MM.1S (cell line): ENCODE results near the gene KRTAP4-3.
"Not testable (repeated sequence)": the region's sequence is repeated elsewhere in the genome, so short reads cannot be mapped to it uniquely, and the experiment has no call there.

Experiments used
- DNase-seq: peaks from one replicate; pipeline ENCODE4 v3.0.0-alpha.2; 2015
- H2AFZ ChIP-seq: fragments of 300-600 bp; sonication (generic); 2 replicates; pipeline ENCODE4 v1.6.0; 2016; ENCODE audit warnings: antibody characterized with exemption, low read length
- H3F3A ChIP-seq: fragments of 300-600 bp; sonication (generic); 2 replicates; pipeline ENCODE4 v1.6.1; 2016; ENCODE audit warnings: mild to moderate bottlenecking, antibody characterized with exemption, low read length, moderate library complexity, mixed read lengths; ENCODE audit not compliant: insufficient read depth
- H3K27ac ChIP-seq: fragments of 300-600 bp; sonication (generic); 2 replicates; pipeline ENCODE4 v1.5.1; 2016; ENCODE audit warnings: mild to moderate bottlenecking, low read length
- H3K27me3 ChIP-seq: fragments of 300-600 bp; sonication (generic); replicated peaks from 2 replicates; pipeline ENCODE4 v1.6.0; 2016; ENCODE audit warnings: low read length; ENCODE audit not compliant: insufficient read depth
- H3K36me3 ChIP-seq: fragments of 300-600 bp; sonication (generic); replicated peaks from 2 replicates; pipeline ENCODE4 v1.6.1; 2016; ENCODE audit warnings: mild to moderate bottlenecking, low read length, mixed read lengths; ENCODE audit not compliant: insufficient read depth
- H3K4me1 ChIP-seq: fragments of 300-600 bp; sonication (generic); 2 replicates; pipeline ENCODE4 v1.6.1; 2016; ENCODE audit warnings: low read length, mixed read lengths
- H3K4me2 ChIP-seq: fragments of 300-600 bp; sonication (generic); 2 replicates; pipeline ENCODE4 v1.6.0; 2016; ENCODE audit warnings: low read depth, low read length
- H3K4me3 ChIP-seq: fragments of 300-600 bp; sonication (generic); 2 replicates; pipeline ENCODE4 v1.5.1; 2016; ENCODE audit warnings: low read length, mixed read lengths
- H3K79me2 ChIP-seq: fragments of 300-600 bp; sonication (generic); 2 replicates; pipeline ENCODE4 v1.6.1; 2016; ENCODE audit warnings: mixed run types, low read length, mixed read lengths
- H3K9ac ChIP-seq: fragments of 300-600 bp; sonication (generic); 2 replicates; pipeline ENCODE4 v1.6.1; 2016; ENCODE audit warnings: low read length, mixed read lengths
- H3K9me2 ChIP-seq: fragments of 300-600 bp; sonication (generic); replicated peaks from 2 replicates; pipeline ENCODE4 v1.6.1; 2016; ENCODE audit warnings: mild to moderate bottlenecking, low read length, mixed read lengths; ENCODE audit not compliant: insufficient read depth
- H3K9me3 ChIP-seq: fragments of 300-600 bp; sonication (generic); replicated peaks from 2 replicates; pipeline ENCODE4 v1.6.1; 2016; ENCODE audit warnings: mild to moderate bottlenecking, low read length, mixed read lengths; ENCODE audit not compliant: insufficient read depth
- H4K20me1 ChIP-seq: fragments of 300-600 bp; sonication (generic); 2 replicates; pipeline ENCODE4 v1.6.1; 2016; ENCODE audit warnings: mild to moderate bottlenecking, low read length, moderate library complexity, mixed read lengths; ENCODE audit not compliant: insufficient read depth
- EZH2 ChIP-seq: fragments of 300-600 bp; sonication (generic); optimal IDR thresholded peaks from 2 replicates; pipeline ENCODE3; 2017; ENCODE audit warnings: low read depth, mild to moderate bottlenecking, antibody characterized with exemption, low read length, mixed read lengths
- EZH2phosphoT487 ChIP-seq: fragments of 300-600 bp; sonication (generic); IDR thresholded peaks from 2 replicates; pipeline ENCODE4 v1.6.1; 2018; ENCODE audit warnings: antibody characterized with exemption, low read length
- TF ChIP-seq, protein P1 (sequence below): fragments of 300-600 bp; sonication (generic); IDR thresholded peaks from 2 replicates; pipeline ENCODE4 v1.5.1; 2016; ENCODE audit warnings: antibody characterized with exemption, low read length, mixed read lengths

KRTAP4-3 gene

DNA sequence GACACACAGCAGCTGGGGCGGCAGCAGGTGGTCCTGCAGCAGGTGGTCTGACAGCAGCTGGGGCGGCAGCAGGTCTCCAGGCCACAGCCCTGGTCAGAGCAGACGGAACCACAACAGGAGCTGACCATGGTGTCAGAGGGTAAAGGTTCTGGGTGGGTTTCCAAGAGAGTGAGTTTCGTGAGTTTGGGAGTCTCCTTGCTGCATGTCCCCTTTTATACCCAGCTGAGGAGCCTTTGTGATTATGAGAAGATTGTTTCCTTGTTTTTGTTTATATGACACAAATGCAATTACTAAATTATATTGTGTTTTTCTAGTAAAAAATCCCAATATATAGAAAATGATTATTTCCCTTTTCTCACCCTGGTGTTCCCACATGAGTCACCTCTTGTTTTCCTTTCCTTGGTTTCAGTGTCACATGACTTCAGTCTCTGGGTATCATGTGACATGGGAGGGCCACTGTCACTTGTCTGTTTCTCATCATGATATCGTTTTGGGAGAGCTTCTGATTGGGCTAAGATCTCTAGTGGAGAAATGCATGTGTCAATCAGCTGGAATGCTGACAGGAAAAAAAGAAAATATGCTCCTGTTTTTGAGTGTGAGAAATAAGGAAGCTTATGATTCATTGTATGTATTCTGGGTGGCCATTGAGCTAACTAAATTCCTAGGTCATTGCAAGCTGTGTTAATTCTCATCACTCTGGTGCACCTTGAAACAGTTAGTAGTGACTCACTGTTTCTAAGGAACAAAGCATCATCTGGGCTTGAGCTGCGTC is 27.5 kb downstream of the KRTAP4-3 start, which contains the start of gene KRTAP4-6:
KRTAP4-6 (minus strand) TSS at position 185 of the 772 bp plus-strand sequence; CDS start at position 128, 57 bp downstream.
- Histone ChIP-seq H2AFZ (no peak within 1 kb of the TSS), H3K9me3 (no peaks in the 10 kb centered on the region), H3K4me2 (no peak within 1 kb of the TSS), H3K27ac (no peak within 1 kb of the TSS), H3K9me2 (no peaks in the 10 kb centered on the region), H3K79me2 (no peaks in the 10 kb centered on the region), H3K36me3 (no peaks in the 10 kb centered on the region), H3K9ac (no peak within 1 kb of the TSS), H3K4me3 (no peak within 1 kb of the TSS), H3F3A (no peaks in the 10 kb centered on the region), H4K20me1 (no peaks in the 10 kb centered on the region), H3K4me1 (no peaks in the 10 kb centered on the region), H3K27me3 (no peaks in the 10 kb centered on the region)
- no peak for DNase-seq
- no peak for TF ChIP-seq EZH2
- TF ChIP-seq EZH2phosphoT487: no peak

DNA sequence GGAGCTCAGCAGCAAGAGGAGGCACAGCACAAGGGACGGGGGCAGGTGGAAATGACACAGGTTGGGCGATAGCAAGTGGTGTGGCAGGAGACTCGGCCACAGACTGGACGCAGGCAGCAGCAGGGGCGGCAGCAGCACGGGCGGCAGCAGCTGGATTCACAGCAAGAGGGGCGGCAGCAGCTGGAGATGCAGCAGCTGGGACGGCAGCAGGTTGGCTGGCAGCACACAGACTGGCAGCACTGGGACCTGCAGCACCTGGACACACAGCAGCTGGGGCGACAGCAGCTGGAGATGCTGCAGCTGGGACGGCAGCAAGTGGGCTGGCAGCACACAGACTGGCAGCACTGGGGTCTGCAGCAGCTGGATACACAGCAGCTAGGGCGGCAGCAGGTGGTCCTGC is 28.2 kb downstream of the KRTAP4-3 start:
- not testable (repeated sequence) for H3K36me3 ChIP-seq, H3F3A ChIP-seq, H2AFZ ChIP-seq, H3K27ac ChIP-seq, H3K9me2 ChIP-seq, H4K20me1 ChIP-seq, H3K27me3 ChIP-seq, H3K79me2 ChIP-seq, H3K4me1 ChIP-seq, H3K9ac ChIP-seq, H3K4me2 ChIP-seq, H3K4me3 ChIP-seq, DNase-seq, H3K9me3 ChIP-seq

DNA sequence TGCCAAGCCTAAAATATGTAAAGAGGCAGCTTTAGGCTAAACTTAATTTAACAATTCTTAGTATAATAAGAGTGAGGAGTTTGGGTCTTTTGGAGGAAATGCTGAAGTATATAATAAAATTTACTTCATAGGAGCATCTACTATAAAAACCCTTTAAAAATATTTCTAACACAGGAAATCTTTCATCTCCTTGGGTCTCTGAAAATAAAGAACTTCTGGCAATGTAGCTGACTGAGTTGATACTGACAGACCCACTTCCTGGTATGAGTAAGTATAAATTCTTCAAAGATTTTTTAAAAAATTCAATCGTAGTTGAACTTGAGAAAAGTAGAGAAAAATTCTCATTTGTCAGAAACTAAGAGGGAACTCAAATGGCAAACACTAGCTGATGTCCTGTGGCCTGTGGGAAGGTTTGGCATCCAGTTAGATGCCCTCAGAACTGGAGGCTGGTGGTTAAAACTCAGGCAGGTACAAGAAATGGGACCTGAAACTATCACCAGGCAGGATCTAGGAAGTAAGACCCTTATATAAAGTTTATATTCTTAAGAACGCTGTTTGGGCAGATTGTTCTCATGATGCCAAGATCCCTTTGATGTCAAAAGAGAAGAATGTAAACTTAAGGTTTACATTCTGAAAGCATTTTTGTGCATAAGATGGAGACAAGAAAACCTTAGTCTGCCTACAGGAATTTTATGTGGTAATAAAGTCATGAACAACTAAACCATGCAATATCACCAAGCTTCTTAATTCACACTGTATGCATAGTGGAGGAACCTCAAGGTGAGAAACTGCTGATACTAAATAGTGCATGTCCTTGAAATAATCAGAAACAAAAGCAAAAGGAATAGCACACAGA is 33.9 kb downstream of the KRTAP4-3 start:
- H4K20me1 ChIP-seq: no peaks in the 10 kb centered on the region
- H3K27me3 ChIP-seq: no peaks in the 10 kb centered on the region
- H3K4me2 ChIP-seq: no peak overlapping the region

DNA sequence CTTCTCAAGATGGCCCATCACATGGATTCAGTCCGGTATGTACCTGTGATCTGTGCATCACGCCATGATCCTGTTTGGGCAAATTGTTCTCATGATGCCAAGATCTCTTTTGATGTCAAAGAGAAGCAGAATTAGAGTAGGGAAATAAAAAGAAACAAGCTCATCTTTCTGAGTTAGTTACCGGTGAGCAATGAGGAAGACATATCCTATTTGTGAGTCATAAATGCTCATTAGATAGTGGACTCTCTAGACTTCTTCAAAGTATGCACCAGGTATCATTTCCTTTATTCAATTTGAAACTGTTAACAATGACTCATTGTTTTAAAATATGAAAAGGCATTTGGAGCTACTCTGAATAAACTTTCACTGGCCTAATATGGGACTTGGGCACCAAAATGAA is 36.0 kb downstream of the KRTAP4-3 start:
- Histone ChIP-seq H3K79me2 (no peaks in the 10 kb centered on the region), H3K27ac (no peak overlapping the region), H3F3A (no peaks in the 10 kb centered on the region), H3K36me3 (no peaks in the 10 kb centered on the region), H3K9me2 (no peaks in the 10 kb centered on the region), H3K4me2 (no peak overlapping the region), H3K9ac (no peak overlapping the region), H3K4me3 (no peak overlapping the region), H3K4me1 (no peaks in the 10 kb centered on the region), H4K20me1 (no peaks in the 10 kb centered on the region), H3K27me3 (no peaks in the 10 kb centered on the region), H2AFZ (no peak overlapping the region), H3K9me3 (no peaks in the 10 kb centered on the region)
- TF ChIP-seq EZH2phosphoT487 (no peak), EZH2 (no peak)
- TF ChIP-seq, protein P1, sequence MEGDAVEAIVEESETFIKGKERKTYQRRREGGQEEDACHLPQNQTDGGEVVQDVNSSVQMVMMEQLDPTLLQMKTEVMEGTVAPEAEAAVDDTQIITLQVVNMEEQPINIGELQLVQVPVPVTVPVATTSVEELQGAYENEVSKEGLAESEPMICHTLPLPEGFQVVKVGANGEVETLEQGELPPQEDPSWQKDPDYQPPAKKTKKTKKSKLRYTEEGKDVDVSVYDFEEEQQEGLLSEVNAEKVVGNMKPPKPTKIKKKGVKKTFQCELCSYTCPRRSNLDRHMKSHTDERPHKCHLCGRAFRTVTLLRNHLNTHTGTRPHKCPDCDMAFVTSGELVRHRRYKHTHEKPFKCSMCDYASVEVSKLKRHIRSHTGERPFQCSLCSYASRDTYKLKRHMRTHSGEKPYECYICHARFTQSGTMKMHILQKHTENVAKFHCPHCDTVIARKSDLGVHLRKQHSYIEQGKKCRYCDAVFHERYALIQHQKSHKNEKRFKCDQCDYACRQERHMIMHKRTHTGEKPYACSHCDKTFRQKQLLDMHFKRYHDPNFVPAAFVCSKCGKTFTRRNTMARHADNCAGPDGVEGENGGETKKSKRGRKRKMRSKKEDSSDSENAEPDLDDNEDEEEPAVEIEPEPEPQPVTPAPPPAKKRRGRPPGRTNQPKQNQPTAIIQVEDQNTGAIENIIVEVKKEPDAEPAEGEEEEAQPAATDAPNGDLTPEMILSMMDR: no peak
- no peak for DNase-seq

More for the DNA sequence above, 33.9 kb downstream of the KRTAP4-3 start:
- Histone ChIP-seq H3K9me2 (no peaks in the 10 kb centered on the region), H3K27ac (no peak overlapping the region), H3K4me1 (no peaks in the 10 kb centered on the region), H3F3A (no peaks in the 10 kb centered on the region), H3K36me3 (no peaks in the 10 kb centered on the region), H3K4me3 (no peak overlapping the region), H2AFZ (no peak overlapping the region), H3K79me2 (no peaks in the 10 kb centered on the region), H3K9me3 (no peaks in the 10 kb centered on the region), H3K9ac (no peak overlapping the region)
- TF ChIP-seq, protein P1: no peak
- no peak for TF ChIP-seq EZH2phosphoT487
- TF ChIP-seq EZH2: no peak
- DNase-seq: no peak
